MM.1S (cell line): Measurements from ENCODE around the gene FOXK1.

Source experiments
- EZH2phosphoT487 ChIP-seq: fragments of 300-600 bp; sonication (generic); IDR thresholded peaks from 2 replicates; pipeline ENCODE4 v1.6.1; 2018; ENCODE audit warnings: antibody characterized with exemption, low read length
- TF ChIP-seq, protein P1 (sequence below): fragments of 300-600 bp; sonication (generic); IDR thresholded peaks from 2 replicates; pipeline ENCODE4 v1.5.1; 2016; ENCODE audit warnings: antibody characterized with exemption, low read length, mixed read lengths

DNA sequence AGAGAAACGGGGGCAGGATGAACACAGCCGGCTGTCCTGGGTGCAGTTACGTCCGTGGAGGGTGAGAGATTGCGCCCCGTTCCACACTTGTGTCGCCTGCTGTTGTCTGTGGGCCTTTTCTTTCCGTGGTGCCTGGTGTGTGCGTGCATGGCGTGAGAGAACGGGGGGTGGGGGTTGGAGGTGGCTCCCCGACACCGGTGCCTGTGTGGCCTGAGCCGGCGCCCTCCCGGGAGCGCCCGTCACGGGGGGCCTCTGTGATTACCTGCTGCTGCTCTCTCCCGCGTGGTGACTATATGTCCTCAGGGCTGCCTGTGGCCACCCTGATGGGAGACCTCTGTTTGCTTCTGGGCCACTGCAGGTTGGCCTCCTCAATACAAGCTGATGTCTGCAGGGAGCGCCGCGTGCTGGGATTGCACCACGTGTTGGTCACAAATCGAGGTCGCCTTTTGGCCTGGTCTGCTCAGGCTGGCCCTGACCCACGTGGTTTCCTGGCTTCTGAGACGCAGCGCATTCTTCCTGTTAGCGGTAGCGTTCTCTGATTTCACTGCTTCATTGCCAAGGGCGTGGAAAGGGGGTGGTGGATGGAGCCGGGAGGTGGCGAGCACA, 82.4 kb downstream of the FOXK1 start:
- TF ChIP-seq EZH2phosphoT487 = no peak
- TF ChIP-seq, protein P1, sequence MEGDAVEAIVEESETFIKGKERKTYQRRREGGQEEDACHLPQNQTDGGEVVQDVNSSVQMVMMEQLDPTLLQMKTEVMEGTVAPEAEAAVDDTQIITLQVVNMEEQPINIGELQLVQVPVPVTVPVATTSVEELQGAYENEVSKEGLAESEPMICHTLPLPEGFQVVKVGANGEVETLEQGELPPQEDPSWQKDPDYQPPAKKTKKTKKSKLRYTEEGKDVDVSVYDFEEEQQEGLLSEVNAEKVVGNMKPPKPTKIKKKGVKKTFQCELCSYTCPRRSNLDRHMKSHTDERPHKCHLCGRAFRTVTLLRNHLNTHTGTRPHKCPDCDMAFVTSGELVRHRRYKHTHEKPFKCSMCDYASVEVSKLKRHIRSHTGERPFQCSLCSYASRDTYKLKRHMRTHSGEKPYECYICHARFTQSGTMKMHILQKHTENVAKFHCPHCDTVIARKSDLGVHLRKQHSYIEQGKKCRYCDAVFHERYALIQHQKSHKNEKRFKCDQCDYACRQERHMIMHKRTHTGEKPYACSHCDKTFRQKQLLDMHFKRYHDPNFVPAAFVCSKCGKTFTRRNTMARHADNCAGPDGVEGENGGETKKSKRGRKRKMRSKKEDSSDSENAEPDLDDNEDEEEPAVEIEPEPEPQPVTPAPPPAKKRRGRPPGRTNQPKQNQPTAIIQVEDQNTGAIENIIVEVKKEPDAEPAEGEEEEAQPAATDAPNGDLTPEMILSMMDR = no peak
